Measurements from ENCODE around the gene PTTG1IP.

- TF ChIP-seq CTCF (IDR thresholded peaks at IDR 0.05) (peak in 3 of 4 experiments; percentile 11 to 45 (median 32)), POLR2AphosphoS5 (IDR thresholded peaks at IDR 0.05) (peak in 3 of 4 donors; percentile 22 to 56 (median 34))
Measured at GRCh38 chr21:44911384-44912157, 38.1 kb upstream of the PTTG1IP start.

Measured in sigmoid colon (tissue), 4 donors.